Measurements from ENCODE around the gene SREBF2. TPM values are rescaled to one million over a fixed set of nuclear protein-coding genes. Genes with fewer than 3 reads are reported as not detected.
A peak's percentile ranks its signal among the peaks of the same experiment; 100 is the strongest.

Gene SREBF2
- total RNA-seq, 1 experiment from 2014 or later, result 129 TPM

GRCh38 chr22:41801886-41802285 lies 31.0 kb upstream of the SREBF2 start:
- intact Hi-C loops (cut with micrococcal nuclease), result no loop called here
- H3K4me3 ChIP-seq (replicated peaks in 1 of 2; ENCODE audit: low read depth in 1 of 2, low read length in 2 of 2), result peak overlapping the region; percentile 66 to 93
- no peaks in the 10 kb centered on the region for H3K9me3 ChIP-seq (ENCODE audit: control insufficient read depth in 1 of 2, insufficient read depth in 1 of 2, low read depth in 1 of 2, low read length in 2 of 2)
- H3K27ac ChIP-seq (ENCODE audit: low read depth, low read length), result no peak overlapping the region
- peaks cover 43% of the 10 kb centered on the region for H3K79me2 ChIP-seq (ENCODE audit: insufficient read depth, low read length)
- H4K20me1 ChIP-seq (ENCODE audit: insufficient read depth), result no peaks in the 10 kb centered on the region
- H3K4me2 ChIP-seq (ENCODE audit: low read length), result peak overlapping the region; percentile 78
- peak overlapping the region; percentile 85; the same call in 1 of the 2 replicates for H3K9ac ChIP-seq (ENCODE audit: low read length)
- no peak for DNase-seq (ENCODE audit: low read depth, low spot score)
- POLR2A ChIA-PET, result interaction anchor here (1.4 kb wide), 1 partner anchor 29 kb away, joined by 4 read pairs; no protein-coding TSS in a partner anchor
- no peak for ATAC-seq
- no peaks in the 10 kb centered on the region for H3K9me2 ChIP-seq (ENCODE audit: insufficient read depth)
- no peaks in the 10 kb centered on the region for H3K27me3 ChIP-seq (ENCODE audit: insufficient read depth, low read length)
- H2AFZ ChIP-seq (ENCODE audit: low read depth, low read length, poor library complexity, severe bottlenecking), result no peak overlapping the region
- BruUV-seq (replicated peaks), result no TSS peak
- CTCF ChIA-PET, result interaction anchor here (2.5 kb wide), 1 partner anchor 55 kb away, joined by 8 read pairs; no protein-coding TSS in a partner anchor
- H3K4me1 ChIP-seq (ENCODE audit: control insufficient read depth in 1 of 2, insufficient read depth in 2 of 2, low read length in 2 of 2), result peaks cover 11 to 20% of the 10 kb centered on the region in 2 experiments
- RAD21 ChIA-PET (ENCODE audit: low non-redundant PET in 1 of 2, low total read pairs in 2 of 2, uncharacterized antibody in 2 of 2, unreplicated experiment in 2 of 2), result no interaction called here
- H3K36me3 ChIP-seq (ENCODE audit: control insufficient read depth in 1 of 2, insufficient read depth in 2 of 2, low read length in 2 of 2), result no peaks in the 10 kb centered on the region
- TF ChIP-seq RAD21 (IDR thresholded peaks at IDR 0.05; ENCODE audit: low read depth) (no peak), POLR2AphosphoS5 (IDR thresholded peaks at IDR 0.05; ENCODE audit: low read depth, low read length) (no peak), SRF (IDR thresholded peaks at IDR 0.05; ENCODE audit: low read depth) (no peak), YY1 (IDR thresholded peaks at IDR 0.05; ENCODE audit: extremely low read depth, insufficient replicate concordance, low read depth, low read length) (no peak), ZBTB33 (IDR thresholded peaks at IDR 0.05; ENCODE audit: extremely low read depth, insufficient replicate concordance, low read length) (no peak), TCF7L2 (IDR thresholded peaks at IDR 0.05; ENCODE audit: borderline replicate concordance, extremely low read depth, insufficient read depth, insufficient read length) (no peak), ZNF274 (IDR thresholded peaks at IDR 0.05; ENCODE audit: low read depth, low read length) (no peak), SP1 (IDR thresholded peaks at IDR 0.05; ENCODE audit: low read depth) (no peak), CBX3 (IDR thresholded peaks at IDR 0.05; ENCODE audit: low read depth) (no peak), ATF3 (IDR thresholded peaks at IDR 0.05) (no peak), EZH2phosphoT487 (IDR thresholded peaks at IDR 0.05; ENCODE audit: borderline replicate concordance) (no peak), CEBPB (IDR thresholded peaks at IDR 0.05; ENCODE audit: low read depth) (no peak), EZH2 (IDR thresholded peaks at IDR 0.05) (no peak)
